Measurements from ENCODE around the gene HOXA7.

Gene HOXA7

GRCh38 chr7:27191833-27192545, 35.5 kb upstream of the HOXA7 start:
- peaks cover 4% of the 10 kb centered on the region; the same call in 1 of the 2 replicates for H3F3A ChIP-seq (ENCODE audit: control insufficient read depth, insufficient read depth)
- H3K9me2 ChIP-seq (replicated peaks; ENCODE audit: control insufficient read depth, low read length) = no peaks in the 10 kb centered on the region
- no peak overlapping the region for H3K27ac ChIP-seq (ENCODE audit: low read depth, low read length)
- no peaks in the 10 kb centered on the region for H3K79me2 ChIP-seq (ENCODE audit: control insufficient read depth, low read length)
- TF ChIP-seq CTCF (IDR thresholded peaks at IDR 0.05; ENCODE audit: low read depth, low read length, poor library complexity, severe bottlenecking) (no peak), EZH2phosphoT487 (IDR thresholded peaks at IDR 0.05; ENCODE audit: borderline replicate concordance, low read length) (peak; percentile 84)
- H3K36me3 ChIP-seq (ENCODE audit: control insufficient read depth, low read length) = no peaks in the 10 kb centered on the region
- peaks cover 19% of the 10 kb centered on the region for H3K4me1 ChIP-seq (ENCODE audit: control insufficient read depth, low read length)
- H3K4me3 ChIP-seq (ENCODE audit: low read length) = no peak overlapping the region
- 0 out of 2 replicates have a peak overlapping the region, but pooled peaks have one; percentile 38 for H3K4me2 ChIP-seq (ENCODE audit: low read length)
- H4K20me1 ChIP-seq (ENCODE audit: control insufficient read depth, insufficient read depth, low read depth, low read length) = 0 out of 2 replicates have a peak, but pooled peaks cover 8% of the 10 kb centered on the region
- H3K9me3 ChIP-seq (ENCODE audit: control insufficient read depth, insufficient read depth, low read length) = no peaks in the 10 kb centered on the region
- H3K27me3 ChIP-seq (ENCODE audit: control insufficient read depth, low read length) = peaks cover 94% of the 10 kb centered on the region

DNA sequence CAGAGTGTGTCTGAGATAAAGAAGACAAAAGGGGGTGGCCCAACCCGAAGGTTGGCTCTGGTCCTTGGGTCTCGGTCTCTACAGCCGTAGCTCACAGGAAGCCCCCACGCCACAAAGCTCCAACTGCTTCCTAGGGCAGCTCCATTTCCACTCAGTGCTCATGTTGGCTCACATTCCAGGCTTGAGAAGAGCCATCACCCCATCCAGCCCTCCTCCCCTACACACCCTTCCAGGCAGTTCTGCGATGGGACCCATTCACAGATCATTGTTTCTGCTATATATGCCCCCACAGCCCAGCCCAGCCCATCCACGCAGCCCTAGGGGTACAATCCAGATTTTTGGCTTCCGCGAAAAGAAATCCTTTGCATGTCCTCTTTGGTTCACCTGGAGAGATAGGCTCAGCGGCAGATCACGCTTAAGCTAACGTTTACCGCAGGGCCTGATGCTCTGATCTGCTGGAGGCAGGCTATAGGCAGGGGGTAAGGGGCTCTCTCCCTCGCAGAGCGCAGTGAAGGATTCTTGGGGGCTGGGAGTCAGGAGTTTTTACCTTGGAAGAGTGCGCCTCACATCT, 34.8 kb upstream of the HOXA7 start:
- peaks cover 94% of the 10 kb centered on the region for H3K27me3 ChIP-seq (ENCODE audit: control insufficient read depth, low read length)
- no peak overlapping the region for H3K27ac ChIP-seq (ENCODE audit: low read depth, low read length)
- no peaks in the 10 kb centered on the region for H3K36me3 ChIP-seq (ENCODE audit: control insufficient read depth, low read length)
- H3K79me2 ChIP-seq (ENCODE audit: control insufficient read depth, low read length) = no peaks in the 10 kb centered on the region
- H3K9me2 ChIP-seq (replicated peaks; ENCODE audit: control insufficient read depth, low read length) = no peaks in the 10 kb centered on the region
- H3F3A ChIP-seq (ENCODE audit: control insufficient read depth, insufficient read depth) = peaks cover 2% of the 10 kb centered on the region; the same call in 1 of the 2 replicates
- no peaks in the 10 kb centered on the region for H3K9me3 ChIP-seq (ENCODE audit: control insufficient read depth, insufficient read depth, low read length)
- H3K4me2 ChIP-seq (ENCODE audit: low read length) = no peak overlapping the region
- H3K4me3 ChIP-seq (ENCODE audit: low read length) = no peak overlapping the region
- H3K4me1 ChIP-seq (ENCODE audit: control insufficient read depth, low read length) = peaks cover 16% of the 10 kb centered on the region
- 0 out of 2 replicates have a peak, but pooled peaks cover 8% of the 10 kb centered on the region for H4K20me1 ChIP-seq (ENCODE audit: control insufficient read depth, insufficient read depth, low read depth, low read length)
- TF ChIP-seq CTCF (IDR thresholded peaks at IDR 0.05; ENCODE audit: low read depth, low read length, poor library complexity, severe bottlenecking) = no peak
- no peak for TF ChIP-seq EZH2phosphoT487 (IDR thresholded peaks at IDR 0.05; ENCODE audit: borderline replicate concordance, low read length)

- Histone ChIP-seq H3K36me3 (ENCODE audit: control insufficient read depth, low read length) (no peaks in the 10 kb centered on the region), H4K20me1 (ENCODE audit: control insufficient read depth, insufficient read depth, low read depth, low read length) (0 out of 2 replicates have a peak, but pooled peaks cover 8% of the 10 kb centered on the region), H3K4me2 (ENCODE audit: low read length) (no peak overlapping the region), H3K4me1 (ENCODE audit: control insufficient read depth, low read length) (peaks cover 16% of the 10 kb centered on the region), H3K9me2 (replicated peaks; ENCODE audit: control insufficient read depth, low read length) (no peaks in the 10 kb centered on the region), H3K4me3 (ENCODE audit: low read length) (no peak overlapping the region), H3K9me3 (ENCODE audit: control insufficient read depth, insufficient read depth, low read length) (no peaks in the 10 kb centered on the region), H3F3A (ENCODE audit: control insufficient read depth, insufficient read depth) (peaks cover 2% of the 10 kb centered on the region; the same call in 1 of the 2 replicates), H3K79me2 (ENCODE audit: control insufficient read depth, low read length) (no peaks in the 10 kb centered on the region), H3K27me3 (ENCODE audit: control insufficient read depth, low read length) (peaks cover 99% of the 10 kb centered on the region), H3K27ac (ENCODE audit: low read depth, low read length) (no peak overlapping the region)
- no peak for TF ChIP-seq CTCF (IDR thresholded peaks at IDR 0.05; ENCODE audit: low read depth, low read length, poor library complexity, severe bottlenecking)
- peak; percentile 79; the same call in 1 of the 2 replicates for TF ChIP-seq EZH2phosphoT487 (IDR thresholded peaks at IDR 0.05; ENCODE audit: borderline replicate concordance, low read length)
Measured at GRCh38 chr7:27189997-27190748, 33.7 kb upstream of the HOXA7 start.
